ENCODE results near the gene ZC3H8. TPM values are rescaled to one million over a fixed set of nuclear protein-coding genes. Genes with fewer than 3 reads are reported as not detected.

Gene ZC3H8
- total RNA-seq, 2 donors from 2014 or later = 14.3 to 45.8 TPM

- no peaks in the 10 kb centered on the region for H3K9me3 ChIP-seq
- no peak overlapping the region for H3K4me3 ChIP-seq
- no peaks in the 10 kb centered on the region for H3K4me1 ChIP-seq
- DNase-seq (no peak), ATAC-seq (no peak)
- no peaks in the 10 kb centered on the region for H3K36me3 ChIP-seq (replicated peaks in 1 of 2; ENCODE audit: insufficient read depth in 1 of 2, low read depth in 2 of 2)
- WGBS, 2 donors = 77 to 84% methylated on average over 6 to 10 of the region's 10 CpGs
- H3K27me3 ChIP-seq = no peaks in the 10 kb centered on the region
- no peak overlapping the region for H3K27ac ChIP-seq
- intact Hi-C loops (cut with DNase I) = no loop called here
- TF ChIP-seq CTCF (IDR thresholded peaks at IDR 0.05) = no peak
- no peak for TF ChIP-seq POLR2A (IDR thresholded peaks at IDR 0.05)
Measured at GRCh38 chr2:112168422-112169124, 86.3 kb downstream of the ZC3H8 start.

GRCh38 chr2:112166806-112167499 is 87.9 kb downstream of the ZC3H8 start:
- Histone ChIP-seq H3K9me3 (no peaks in the 10 kb centered on the region), H3K4me1 (no peaks in the 10 kb centered on the region), H3K27ac (no peak overlapping the region), H3K4me3 (no peak overlapping the region), H3K36me3 (replicated peaks in 1 of 2; ENCODE audit: insufficient read depth in 1 of 2, low read depth in 2 of 2) (no peaks in the 10 kb centered on the region), H3K27me3 (no peaks in the 10 kb centered on the region)
- WGBS, 2 donors = 65 to 75% methylated on average over 14 of the region's 14 CpGs
- no peak for DNase-seq
- no peak for ATAC-seq
- intact Hi-C loops (cut with DNase I) = no loop called here
- TF ChIP-seq CTCF (IDR thresholded peaks at IDR 0.05) (no peak), POLR2A (IDR thresholded peaks at IDR 0.05) (no peak)

GRCh38 chr2:112165296-112165695 is 89.5 kb downstream of the ZC3H8 start:
- no peaks in the 10 kb centered on the region for H3K36me3 ChIP-seq (replicated peaks in 1 of 2; ENCODE audit: insufficient read depth in 1 of 2, low read depth in 2 of 2)
- H3K27me3 ChIP-seq = no peaks in the 10 kb centered on the region
- DNase-seq (no peak), ATAC-seq (no peak)
- intact Hi-C loops (cut with DNase I) = no loop called here
- WGBS, 2 donors = 81 to 85% methylated on average over 4 of the region's 4 CpGs
- H3K4me3 ChIP-seq = no peak overlapping the region
- no peaks in the 10 kb centered on the region for H3K9me3 ChIP-seq
- H3K4me1 ChIP-seq = no peaks in the 10 kb centered on the region
- H3K27ac ChIP-seq = no peak overlapping the region
- TF ChIP-seq CTCF (IDR thresholded peaks at IDR 0.05) = no peak
- TF ChIP-seq POLR2A (IDR thresholded peaks at IDR 0.05) = no peak

- WGBS, 2 donors = 82 to 83% methylated on average over 9 to 11 of the region's 11 CpGs
- H3K4me1 ChIP-seq = no peaks in the 10 kb centered on the region
- H3K9me3 ChIP-seq = no peaks in the 10 kb centered on the region
- TF ChIP-seq POLR2A (IDR thresholded peaks at IDR 0.05) (no peak), CTCF (IDR thresholded peaks at IDR 0.05) (no peak)
- no peaks in the 10 kb centered on the region for H3K27me3 ChIP-seq
- no peak overlapping the region for H3K27ac ChIP-seq
- intact Hi-C loops (cut with DNase I) = no loop called here
- no peak overlapping the region for H3K4me3 ChIP-seq
- DNase-seq (no peak), ATAC-seq (no peak)
- H3K36me3 ChIP-seq (replicated peaks in 1 of 2; ENCODE audit: insufficient read depth in 1 of 2, low read depth in 2 of 2) = no peaks in the 10 kb centered on the region
Measured at GRCh38 chr2:112164876-112165275, 90.0 kb downstream of the ZC3H8 start.
